Vagina (tissue), 2 donors: ENCODE data around the gene PCDHA1. TPM values are rescaled to one million over a fixed set of nuclear protein-coding genes. Genes with fewer than 3 reads are reported as not detected.

Source experiments
- DNase-seq, 2 donors: peaks; one replicate each; pipeline ENCODE4 v3.0.0-alpha.2; 2017; ENCODE audit errors: extremely low spot score in 2 of 2
- H3K27ac ChIP-seq: fragments of 200-600 bp; sonication (generic); one replicate; pipeline ENCODE4 v1.5.1; 2019
- H3K27me3 ChIP-seq: fragments of 200-600 bp; sonication (generic); one replicate; pipeline ENCODE4 v1.5.1; 2019
- H3K36me3 ChIP-seq, 2 donors: fragments of 200-600 bp; sonication (generic); one replicate each; pipeline ENCODE4 v1.5.1; 2017 to 2019
- H3K4me1 ChIP-seq: fragments of 200-600 bp; sonication (generic); one replicate; pipeline ENCODE4 v1.5.1; 2019
- H3K4me3 ChIP-seq, 2 donors: fragments of 200-600 bp; sonication (generic); 1 replicate in 1 of 2; 2 replicates in 1 of 2; pipeline ENCODE4 v1.5.1; 2016 to 2019
- H3K9me3 ChIP-seq: fragments of 200-600 bp; sonication (generic); one replicate; pipeline ENCODE4 v1.5.1; 2019
- POLR2A ChIP-seq, 2 donors: fragments of 450-650 bp; IDR thresholded peaks; one replicate each; pipeline ENCODE4 v1.6.1; 2017; ENCODE audit warnings: antibody characterized with exemption in 2 of 2, mild to moderate bottlenecking in 2 of 2, moderate library complexity in 2 of 2
- POLR2AphosphoS5 ChIP-seq, 2 donors: sonication (generic); formaldehyde crosslinking; IDR thresholded peaks; one replicate each; pipeline ENCODE4 v1.9.0; 2017; ENCODE audit warnings: antibody characterized with exemption in 2 of 2, mild to moderate bottlenecking in 2 of 2, low read depth in 1 of 2; ENCODE audit not compliant: insufficient read depth in 1 of 2
- intact Hi-C: fragments of 100-400 bp; cut with DNase I; formaldehyde crosslinking; loops from one replicate; pipeline ENCODE4 v1.15.1; 2023
- total RNA-seq: library from RNA; depleted of rRNA; stranded (reverse); fragments of >200 nt; gene quantifications from one replicate; pipeline ENCODE4 v1.2.3, GENCODE V29; 2016
- TF ChIP-seq, protein P1 (sequence below), 3 experiments: fragments of 450-650 bp in 2 of 3; fragments of 200-600 bp in 1 of 3; sonication (generic) in 1 of 3; IDR thresholded peaks; one replicate each; pipeline ENCODE4 v1.5.1; 2017 to 2019; ENCODE audit warnings: antibody characterized with exemption in 3 of 3, mild to moderate bottlenecking in 2 of 3, moderate library complexity in 2 of 3

Gene PCDHA1
- total RNA-seq, 1 donor from 2014 or later = not detected

- no peak for DNase-seq
- intact Hi-C loops = no loop called here
- Histone ChIP-seq H3K4me1 (no peaks in the 10 kb centered on the region), H3K36me3 (no peaks in the 10 kb centered on the region), H3K27ac (no peak overlapping the region), H3K4me3 (no peak overlapping the region), H3K27me3 (no peaks in the 10 kb centered on the region), H3K9me3 (no peaks in the 10 kb centered on the region)
- TF ChIP-seq POLR2AphosphoS5 (IDR thresholded peaks at IDR 0.05; ENCODE audit: insufficient read depth in 1 of 2, low read depth in 1 of 2) (no peak), POLR2A (IDR thresholded peaks at IDR 0.05) (no peak)
- TF ChIP-seq, protein P1, sequence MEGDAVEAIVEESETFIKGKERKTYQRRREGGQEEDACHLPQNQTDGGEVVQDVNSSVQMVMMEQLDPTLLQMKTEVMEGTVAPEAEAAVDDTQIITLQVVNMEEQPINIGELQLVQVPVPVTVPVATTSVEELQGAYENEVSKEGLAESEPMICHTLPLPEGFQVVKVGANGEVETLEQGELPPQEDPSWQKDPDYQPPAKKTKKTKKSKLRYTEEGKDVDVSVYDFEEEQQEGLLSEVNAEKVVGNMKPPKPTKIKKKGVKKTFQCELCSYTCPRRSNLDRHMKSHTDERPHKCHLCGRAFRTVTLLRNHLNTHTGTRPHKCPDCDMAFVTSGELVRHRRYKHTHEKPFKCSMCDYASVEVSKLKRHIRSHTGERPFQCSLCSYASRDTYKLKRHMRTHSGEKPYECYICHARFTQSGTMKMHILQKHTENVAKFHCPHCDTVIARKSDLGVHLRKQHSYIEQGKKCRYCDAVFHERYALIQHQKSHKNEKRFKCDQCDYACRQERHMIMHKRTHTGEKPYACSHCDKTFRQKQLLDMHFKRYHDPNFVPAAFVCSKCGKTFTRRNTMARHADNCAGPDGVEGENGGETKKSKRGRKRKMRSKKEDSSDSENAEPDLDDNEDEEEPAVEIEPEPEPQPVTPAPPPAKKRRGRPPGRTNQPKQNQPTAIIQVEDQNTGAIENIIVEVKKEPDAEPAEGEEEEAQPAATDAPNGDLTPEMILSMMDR (IDR thresholded peaks at IDR 0.05) = no peak
Observed at GRCh38 chr5:141017943-141018342, 232.0 kb downstream of the PCDHA1 start.

DNA sequence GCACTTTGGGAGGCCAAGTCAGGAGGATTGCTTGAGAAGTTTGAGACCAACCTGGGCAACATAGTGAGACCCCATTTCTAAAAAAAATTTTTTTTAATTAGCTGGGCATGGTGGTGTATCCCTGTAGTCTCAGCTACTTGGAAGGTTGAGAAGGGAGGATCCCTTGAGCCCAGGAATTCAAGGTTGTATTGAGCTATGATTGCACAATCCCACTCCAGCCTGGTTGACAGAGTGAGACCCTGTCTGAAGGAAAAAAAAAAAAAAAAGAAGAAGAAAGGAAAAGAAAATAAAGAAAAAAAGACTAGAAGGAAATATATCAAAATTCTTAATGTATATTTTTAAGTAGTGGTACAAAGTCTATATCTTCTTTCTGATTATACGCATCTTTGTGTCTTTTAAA lies 236.4 kb downstream of the PCDHA1 start:
- DNase-seq = no peak
- H3K27me3 ChIP-seq = no peaks in the 10 kb centered on the region
- no peaks in the 10 kb centered on the region for H3K9me3 ChIP-seq
- no peak overlapping the region for H3K27ac ChIP-seq
- no peaks in the 10 kb centered on the region for H3K4me1 ChIP-seq
- intact Hi-C loops = no loop called here
- TF ChIP-seq, protein P1 (IDR thresholded peaks at IDR 0.05) = no peak
- TF ChIP-seq POLR2A (IDR thresholded peaks at IDR 0.05) (no peak), POLR2AphosphoS5 (IDR thresholded peaks at IDR 0.05; ENCODE audit: insufficient read depth in 1 of 2, low read depth in 1 of 2) (no peak)
- H3K36me3 ChIP-seq = no peaks in the 10 kb centered on the region
- H3K4me3 ChIP-seq = no peak overlapping the region

DNA sequence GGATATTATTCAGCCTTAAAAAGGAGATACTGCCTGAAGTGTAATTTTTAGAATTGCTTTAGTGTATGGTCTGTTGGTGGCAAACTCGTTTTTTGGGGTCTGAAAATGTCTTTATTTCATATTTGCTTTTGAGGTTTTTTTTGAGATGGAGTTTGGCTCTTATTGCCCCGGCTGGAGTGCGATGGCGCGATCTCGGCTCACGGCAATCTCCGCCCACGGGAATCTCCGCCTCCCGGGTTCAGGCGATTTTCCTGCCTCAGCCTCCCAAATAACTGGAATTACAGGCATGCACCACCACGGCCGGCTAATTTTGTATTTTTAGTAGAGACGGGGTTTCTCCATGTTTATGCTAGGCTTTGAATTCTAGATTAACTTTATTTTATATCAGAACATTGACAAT lies 245.1 kb downstream of the PCDHA1 start:
- Histone ChIP-seq H3K27me3 (no peaks in the 10 kb centered on the region), H3K9me3 (no peaks in the 10 kb centered on the region), H3K27ac (no peak overlapping the region), H3K4me3 (no peak overlapping the region), H3K36me3 (no peaks in the 10 kb centered on the region), H3K4me1 (no peaks in the 10 kb centered on the region)
- intact Hi-C loops = no loop called here
- DNase-seq = no peak
- no peak for TF ChIP-seq POLR2A (IDR thresholded peaks at IDR 0.05)
- no peak for TF ChIP-seq POLR2AphosphoS5 (IDR thresholded peaks at IDR 0.05; ENCODE audit: insufficient read depth in 1 of 2, low read depth in 1 of 2)
- TF ChIP-seq, protein P1 (IDR thresholded peaks at IDR 0.05) = no peak

DNA sequence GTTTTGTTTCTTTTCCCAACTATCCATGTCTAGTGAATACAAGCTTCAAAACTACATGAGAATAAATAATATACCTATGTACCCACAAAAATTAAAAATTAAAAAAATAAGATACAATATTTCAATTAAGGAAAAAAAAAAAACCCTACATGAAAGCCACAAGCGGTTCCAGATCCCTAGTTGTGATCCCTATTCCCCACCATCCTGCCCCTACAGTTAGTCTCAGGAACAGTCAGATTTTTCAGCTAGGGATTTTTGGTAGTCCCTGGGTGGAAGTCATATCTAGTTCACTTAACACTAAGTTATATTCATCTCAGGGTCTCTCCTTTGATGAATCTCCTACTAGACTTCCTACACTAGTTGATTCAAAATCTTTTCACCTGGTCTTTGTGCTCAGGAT lies 246.7 kb downstream of the PCDHA1 start:
- Histone ChIP-seq H3K4me1 (no peaks in the 10 kb centered on the region), H3K27ac (no peak overlapping the region)
- intact Hi-C loops = no loop called here

DNA sequence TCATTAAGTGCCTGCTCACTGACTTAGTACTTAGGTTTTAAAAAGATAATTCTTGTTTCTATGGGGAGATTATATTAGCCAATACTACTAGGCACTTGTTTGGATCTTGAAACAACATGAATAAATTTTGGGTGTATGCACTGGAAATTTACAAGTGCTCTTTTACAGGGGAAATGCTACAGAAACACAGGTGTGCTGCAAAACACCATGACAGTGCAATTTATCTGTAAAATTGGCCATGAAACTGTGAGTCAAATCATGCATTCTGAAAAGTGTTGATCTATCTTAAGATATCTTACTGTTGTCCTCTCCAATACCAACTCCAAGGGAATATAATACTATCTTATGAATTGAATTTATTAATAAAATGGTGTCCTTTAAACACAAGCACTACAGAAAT lies 253.1 kb downstream of the PCDHA1 start:
- H3K4me1 ChIP-seq = peaks cover 15% of the 10 kb centered on the region
- DNase-seq = no peak
- no peaks in the 10 kb centered on the region for H3K36me3 ChIP-seq
- intact Hi-C loops = no loop called here
- H3K9me3 ChIP-seq = no peaks in the 10 kb centered on the region
- TF ChIP-seq, protein P1 (IDR thresholded peaks at IDR 0.05) = no peak
- TF ChIP-seq POLR2A (IDR thresholded peaks at IDR 0.05) (no peak), POLR2AphosphoS5 (IDR thresholded peaks at IDR 0.05; ENCODE audit: insufficient read depth in 1 of 2, low read depth in 1 of 2) (no peak)
- H3K27me3 ChIP-seq = no peaks in the 10 kb centered on the region
- no peak overlapping the region for H3K27ac ChIP-seq
- H3K4me3 ChIP-seq = no peak overlapping the region

More for the DNA sequence above, 246.7 kb downstream of the PCDHA1 start:
- Histone ChIP-seq H3K4me3 (no peak overlapping the region), H3K9me3 (no peaks in the 10 kb centered on the region), H3K36me3 (no peaks in the 10 kb centered on the region), H3K27me3 (no peaks in the 10 kb centered on the region)
- no peak for TF ChIP-seq POLR2AphosphoS5 (IDR thresholded peaks at IDR 0.05; ENCODE audit: insufficient read depth in 1 of 2, low read depth in 1 of 2)
- TF ChIP-seq POLR2A (IDR thresholded peaks at IDR 0.05) = no peak
- TF ChIP-seq, protein P1 (IDR thresholded peaks at IDR 0.05) = no peak
- no peak for DNase-seq
